Subcutaneous adipose tissue (tissue), 4 donors: ENCODE measurements around the gene BIRC2. TPM values are rescaled to one million over a fixed set of nuclear protein-coding genes. Genes with fewer than 3 reads are reported as not detected.

Experiments
- total RNA-seq, 4 donors: library from RNA; depleted of rRNA; stranded (reverse); fragments of >200 nt; gene quantifications; one replicate each; pipeline ENCODE4 v1.1.0, GENCODE V29; 2016
- TF ChIP-seq, protein P1 (sequence below): fragments of 450-650 bp; IDR thresholded peaks from one replicate; pipeline ENCODE4 v1.5.1; 2016; ENCODE audit warnings: low read depth, mild to moderate bottlenecking, control low read depth, antibody characterized with exemption, moderate library complexity

The BIRC2 gene
- total RNA-seq, 4 donors from 2014 or later: 41.6 to 91.8 (median 55.4) TPM

DNA sequence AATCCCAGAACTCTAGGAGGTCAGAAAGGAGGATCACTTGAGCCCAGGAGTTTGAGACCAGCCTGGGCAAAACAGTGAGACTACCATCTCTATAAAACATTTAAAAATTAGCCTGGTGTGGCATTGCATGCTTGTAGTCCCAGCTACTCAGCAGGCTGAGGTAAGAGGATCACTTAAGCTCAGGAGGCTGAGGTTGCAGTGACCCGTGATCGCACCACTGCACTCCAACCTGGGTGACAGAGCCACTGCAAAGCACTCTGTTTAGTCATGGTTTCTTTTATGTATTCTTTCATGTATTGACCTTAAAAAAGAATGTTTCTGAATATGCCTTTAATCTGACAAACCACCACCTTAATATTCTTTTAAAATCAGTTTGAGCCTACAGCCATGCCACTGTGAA is 52.2 kb downstream of the BIRC2 start:
- TF ChIP-seq, protein P1, sequence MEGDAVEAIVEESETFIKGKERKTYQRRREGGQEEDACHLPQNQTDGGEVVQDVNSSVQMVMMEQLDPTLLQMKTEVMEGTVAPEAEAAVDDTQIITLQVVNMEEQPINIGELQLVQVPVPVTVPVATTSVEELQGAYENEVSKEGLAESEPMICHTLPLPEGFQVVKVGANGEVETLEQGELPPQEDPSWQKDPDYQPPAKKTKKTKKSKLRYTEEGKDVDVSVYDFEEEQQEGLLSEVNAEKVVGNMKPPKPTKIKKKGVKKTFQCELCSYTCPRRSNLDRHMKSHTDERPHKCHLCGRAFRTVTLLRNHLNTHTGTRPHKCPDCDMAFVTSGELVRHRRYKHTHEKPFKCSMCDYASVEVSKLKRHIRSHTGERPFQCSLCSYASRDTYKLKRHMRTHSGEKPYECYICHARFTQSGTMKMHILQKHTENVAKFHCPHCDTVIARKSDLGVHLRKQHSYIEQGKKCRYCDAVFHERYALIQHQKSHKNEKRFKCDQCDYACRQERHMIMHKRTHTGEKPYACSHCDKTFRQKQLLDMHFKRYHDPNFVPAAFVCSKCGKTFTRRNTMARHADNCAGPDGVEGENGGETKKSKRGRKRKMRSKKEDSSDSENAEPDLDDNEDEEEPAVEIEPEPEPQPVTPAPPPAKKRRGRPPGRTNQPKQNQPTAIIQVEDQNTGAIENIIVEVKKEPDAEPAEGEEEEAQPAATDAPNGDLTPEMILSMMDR: no peak

DNA sequence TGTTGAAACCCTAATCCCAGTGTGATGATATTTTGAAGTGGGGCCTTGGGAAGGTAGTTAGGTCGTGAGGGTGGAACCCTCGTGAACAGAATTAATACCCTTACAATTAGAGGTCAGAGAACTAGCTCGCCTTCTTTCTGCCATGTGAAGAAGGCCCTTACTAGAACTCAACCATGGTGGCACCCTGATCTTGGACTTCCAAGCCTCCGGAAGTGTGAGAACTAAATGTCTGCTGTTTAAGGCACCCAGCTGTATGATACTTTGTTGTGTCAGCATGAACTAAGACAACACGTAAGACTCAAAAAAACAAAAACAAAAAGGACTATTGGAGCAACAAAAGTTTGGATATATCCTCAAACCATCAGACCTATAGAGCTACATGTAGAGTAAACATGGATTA is 53.6 kb downstream of the BIRC2 start:
- TF ChIP-seq, protein P1: no peak

DNA sequence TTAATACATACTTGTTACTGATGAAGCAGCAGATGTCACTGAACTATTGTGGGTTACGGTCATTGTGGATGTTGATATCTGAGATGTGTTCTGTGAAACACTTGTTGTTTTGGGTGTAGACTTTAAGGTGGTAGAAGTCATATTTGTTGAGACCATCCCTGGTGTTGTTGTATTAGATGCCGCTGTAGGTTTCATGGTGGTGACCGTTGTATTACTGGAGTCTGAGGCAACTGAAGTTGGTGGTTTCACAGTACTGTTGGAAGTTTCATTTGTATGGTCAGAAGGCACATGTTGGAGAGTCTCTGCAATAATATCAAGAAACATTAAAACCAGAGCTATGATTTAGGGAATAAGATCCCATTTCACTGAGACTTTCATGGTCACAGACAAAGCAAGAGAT is 54.9 kb downstream of the BIRC2 start:
- TF ChIP-seq, protein P1: no peak

DNA sequence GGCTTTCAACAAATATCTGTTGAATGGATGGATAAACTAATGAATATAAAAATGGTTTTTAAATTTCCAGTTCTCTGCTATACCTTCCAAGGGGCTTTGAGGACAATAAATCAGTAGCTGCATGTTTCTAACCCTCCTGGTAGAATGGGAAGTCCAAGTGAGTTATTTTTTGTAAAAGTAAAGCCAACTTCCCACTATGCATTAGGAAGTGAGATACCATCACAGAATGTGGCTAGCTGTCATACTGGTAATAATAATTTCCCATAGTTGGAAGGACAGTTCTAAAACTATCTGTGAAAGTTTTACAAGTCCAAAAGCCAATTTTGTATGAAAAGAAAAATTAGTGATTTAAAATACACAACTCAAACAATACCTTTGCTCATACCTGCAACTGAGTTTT is 55.5 kb downstream of the BIRC2 start:
- TF ChIP-seq, protein P1: no peak

DNA sequence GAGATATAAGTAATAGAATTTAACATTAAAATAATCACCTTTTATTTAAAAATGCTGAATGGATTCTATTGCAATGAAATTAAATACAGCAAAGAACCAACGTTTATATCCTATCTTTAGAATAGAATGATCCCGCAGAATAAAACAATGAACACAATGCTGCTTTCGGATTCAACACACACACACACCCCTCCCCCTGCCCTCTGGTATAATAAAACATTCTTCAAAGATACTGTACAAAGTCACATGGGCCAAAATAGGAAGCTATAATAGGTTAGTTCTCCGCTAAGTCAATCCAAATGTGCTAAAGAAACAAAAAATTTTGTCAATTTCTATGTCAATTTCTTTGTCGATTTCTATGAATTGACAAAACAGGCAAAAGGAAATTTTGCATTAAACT is 58.5 kb downstream of the BIRC2 start:
- TF ChIP-seq, protein P1: no peak

DNA sequence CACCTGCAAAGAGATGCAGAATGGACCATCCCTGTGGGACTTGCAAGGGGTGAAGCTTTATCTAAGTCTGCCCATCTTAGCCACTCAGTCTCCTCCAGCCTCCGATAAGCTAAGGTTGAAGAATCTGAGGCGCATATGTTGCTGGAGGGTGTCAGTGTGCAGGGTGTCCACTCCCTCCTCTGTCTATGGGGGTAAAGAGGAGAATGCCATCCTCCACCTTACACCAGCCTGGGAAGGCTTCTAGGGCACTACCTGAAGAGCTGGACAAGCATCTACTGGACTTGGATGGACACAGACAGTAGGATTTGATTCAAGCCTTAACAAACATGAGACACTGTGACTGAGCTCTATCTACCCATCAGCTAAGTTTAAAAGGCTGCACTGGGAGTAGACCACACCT is 59.1 kb downstream of the BIRC2 start:
- TF ChIP-seq, protein P1: no peak

DNA sequence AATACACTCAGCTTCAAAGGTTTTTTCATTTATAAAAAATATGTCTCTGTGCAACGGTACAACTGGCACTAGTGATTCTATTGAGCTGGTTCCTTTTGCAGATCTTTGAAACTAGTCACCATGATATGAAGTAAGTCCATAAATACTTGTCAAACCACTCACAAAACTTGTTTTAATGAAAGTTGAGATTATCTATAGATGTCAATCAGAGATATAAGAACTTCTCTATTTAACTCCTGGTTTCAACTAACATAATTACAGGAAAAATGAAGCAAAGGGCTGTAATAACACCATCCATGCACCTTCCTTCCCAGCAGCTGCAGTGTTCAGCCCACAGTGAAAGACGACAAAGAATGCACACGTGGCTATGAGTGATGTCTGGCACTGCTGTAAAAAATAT is 60.9 kb downstream of the BIRC2 start:
- TF ChIP-seq, protein P1: no peak
